Adipocyte (in vitro differentiated cells): ENCODE data around the gene LYRM1.

Experiments used
- DNase-seq: peaks from one replicate; pipeline ENCODE4 v3.0.0-alpha.2; 2015; ENCODE audit warnings: low read depth
- H3K27me3 ChIP-seq: replicated peaks from 2 replicates; pipeline ENCODE4 v1.7.0; 2013; ENCODE audit warnings: mild to moderate bottlenecking, low read length, moderate library complexity; ENCODE audit not compliant: control insufficient read depth, insufficient read depth
- H3K36me3 ChIP-seq: 2 replicates; pipeline ENCODE4 v1.7.0; 2013; ENCODE audit warnings: low read length, mild to moderate bottlenecking, moderate library complexity; ENCODE audit not compliant: control insufficient read depth, insufficient read depth, severe bottlenecking
- H3K4me1 ChIP-seq: 2 replicates; pipeline ENCODE4 v1.7.0; 2013; ENCODE audit warnings: mild to moderate bottlenecking, low read length, moderate library complexity; ENCODE audit not compliant: control insufficient read depth, insufficient read depth
- H3K4me3 ChIP-seq: 2 replicates; pipeline ENCODE4 v1.7.0; 2013; ENCODE audit warnings: mild to moderate bottlenecking, low read length, moderate library complexity
- H3K9ac ChIP-seq: 2 replicates; pipeline ENCODE4 v1.7.0; 2013; ENCODE audit warnings: mild to moderate bottlenecking, low read length, moderate library complexity
- H3K9me3 ChIP-seq: 2 replicates; pipeline ENCODE4 v1.7.0; 2013; ENCODE audit warnings: mild to moderate bottlenecking, low read length, moderate library complexity; ENCODE audit not compliant: control insufficient read depth

The LYRM1 gene

DNA sequence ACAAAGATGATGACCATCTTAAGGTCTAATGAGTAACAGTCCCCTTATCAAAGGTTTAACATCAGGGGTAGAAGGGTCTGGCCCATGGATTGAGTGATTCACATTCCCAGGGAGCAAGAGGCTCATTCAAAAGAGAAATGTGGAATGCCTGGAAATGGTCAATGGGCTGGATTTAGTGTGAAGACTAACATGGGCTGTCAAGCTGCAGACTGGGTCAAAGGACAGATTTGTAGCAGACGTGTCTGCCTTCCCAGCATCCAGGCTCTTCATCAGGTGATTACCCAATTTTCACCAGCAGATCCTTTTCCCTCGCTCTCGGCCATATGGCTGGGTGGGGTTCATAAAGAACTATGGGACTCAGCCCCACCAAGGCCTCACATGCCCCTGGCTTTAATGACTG lies 27.2 kb upstream of the LYRM1 start:
- H3K9me3 ChIP-seq: no peaks in the 10 kb centered on the region
- no peak overlapping the region for H3K9ac ChIP-seq
- DNase-seq: no peak
- H3K36me3 ChIP-seq: peaks cover 23% of the 10 kb centered on the region
- H3K4me3 ChIP-seq: no peak overlapping the region
- no peaks in the 10 kb centered on the region for H3K27me3 ChIP-seq
- H3K4me1 ChIP-seq: peaks cover 85% of the 10 kb centered on the region

DNA sequence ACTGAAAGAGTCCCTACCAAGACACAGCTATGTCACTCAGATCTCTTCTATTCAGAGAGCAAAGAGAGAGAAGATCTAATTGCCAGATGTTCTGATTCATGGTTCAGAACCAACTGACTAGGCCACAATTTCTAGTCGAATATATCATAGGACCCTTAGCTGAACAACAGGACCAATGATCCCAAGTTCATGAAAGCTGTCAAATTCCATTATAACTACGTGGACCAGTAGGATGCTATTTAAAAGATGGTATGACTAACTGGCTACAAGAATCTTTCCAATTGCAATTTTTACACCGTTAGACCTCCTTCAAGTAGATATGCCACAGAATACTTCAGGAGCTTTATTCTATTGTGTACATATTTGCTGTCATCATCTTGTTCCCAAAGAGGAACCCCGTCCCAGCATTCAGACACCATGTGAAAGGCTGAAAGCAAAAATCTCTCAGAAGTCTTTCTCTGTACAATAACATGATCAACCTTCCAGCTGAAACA lies 26.4 kb upstream of the LYRM1 start:
- peaks cover 29% of the 10 kb centered on the region for H3K36me3 ChIP-seq
- H3K27me3 ChIP-seq: no peaks in the 10 kb centered on the region
- no peak overlapping the region for H3K4me3 ChIP-seq
- DNase-seq: no peak
- H3K9me3 ChIP-seq: no peaks in the 10 kb centered on the region
- no peak overlapping the region for H3K9ac ChIP-seq
- H3K4me1 ChIP-seq: peaks cover 85% of the 10 kb centered on the region

DNA sequence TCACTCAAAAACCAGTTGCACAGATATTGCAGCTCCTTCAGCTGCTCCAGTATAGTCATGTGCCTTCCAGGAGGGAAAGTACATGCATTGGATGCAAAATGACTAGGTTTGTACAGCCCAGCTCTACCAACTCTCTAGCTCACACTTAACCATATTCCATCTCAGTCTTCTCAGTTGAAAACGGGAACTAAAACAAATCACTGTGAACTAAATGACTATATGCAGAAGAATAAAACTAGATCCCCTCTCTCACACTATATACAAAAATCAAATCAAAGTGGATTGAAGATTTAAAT lies 25.3 kb upstream of the LYRM1 start:
- Histone ChIP-seq H3K9me3 (no peaks in the 10 kb centered on the region), H3K9ac (no peak overlapping the region), H3K4me1 (peaks cover 85% of the 10 kb centered on the region), H3K27me3 (no peaks in the 10 kb centered on the region), H3K4me3 (no peak overlapping the region), H3K36me3 (peaks cover 29% of the 10 kb centered on the region)
- no peak for DNase-seq

DNA sequence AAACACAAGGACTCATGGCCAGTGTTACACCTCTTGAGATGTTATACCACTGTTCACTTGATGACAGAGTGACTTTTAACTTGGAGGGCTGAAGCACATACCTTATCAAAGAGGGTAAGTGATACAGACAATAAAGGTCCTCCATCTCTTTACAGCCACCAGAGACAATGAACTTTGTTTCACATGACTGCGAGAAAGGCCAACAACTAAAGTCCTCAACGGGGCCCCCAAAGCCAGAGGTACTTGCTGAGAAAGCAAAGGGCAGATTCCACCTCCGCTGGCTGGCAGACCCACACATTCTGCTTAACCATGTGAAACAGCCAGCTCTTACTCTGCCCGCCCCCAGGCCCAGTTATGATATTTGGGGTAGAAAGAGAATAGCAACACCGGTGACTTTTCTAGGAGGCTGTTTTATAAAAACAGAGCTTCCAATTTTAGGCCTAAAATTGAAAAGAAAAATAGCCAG lies 21.9 kb upstream of the LYRM1 start:
- Histone ChIP-seq H3K4me1 (peaks cover 83% of the 10 kb centered on the region), H3K9me3 (no peaks in the 10 kb centered on the region), H3K27me3 (no peaks in the 10 kb centered on the region), H3K9ac (peak overlapping the region; percentile 65), H3K4me3 (peak overlapping the region; percentile 67), H3K36me3 (peaks cover 27% of the 10 kb centered on the region)
- no peak for DNase-seq

DNA sequence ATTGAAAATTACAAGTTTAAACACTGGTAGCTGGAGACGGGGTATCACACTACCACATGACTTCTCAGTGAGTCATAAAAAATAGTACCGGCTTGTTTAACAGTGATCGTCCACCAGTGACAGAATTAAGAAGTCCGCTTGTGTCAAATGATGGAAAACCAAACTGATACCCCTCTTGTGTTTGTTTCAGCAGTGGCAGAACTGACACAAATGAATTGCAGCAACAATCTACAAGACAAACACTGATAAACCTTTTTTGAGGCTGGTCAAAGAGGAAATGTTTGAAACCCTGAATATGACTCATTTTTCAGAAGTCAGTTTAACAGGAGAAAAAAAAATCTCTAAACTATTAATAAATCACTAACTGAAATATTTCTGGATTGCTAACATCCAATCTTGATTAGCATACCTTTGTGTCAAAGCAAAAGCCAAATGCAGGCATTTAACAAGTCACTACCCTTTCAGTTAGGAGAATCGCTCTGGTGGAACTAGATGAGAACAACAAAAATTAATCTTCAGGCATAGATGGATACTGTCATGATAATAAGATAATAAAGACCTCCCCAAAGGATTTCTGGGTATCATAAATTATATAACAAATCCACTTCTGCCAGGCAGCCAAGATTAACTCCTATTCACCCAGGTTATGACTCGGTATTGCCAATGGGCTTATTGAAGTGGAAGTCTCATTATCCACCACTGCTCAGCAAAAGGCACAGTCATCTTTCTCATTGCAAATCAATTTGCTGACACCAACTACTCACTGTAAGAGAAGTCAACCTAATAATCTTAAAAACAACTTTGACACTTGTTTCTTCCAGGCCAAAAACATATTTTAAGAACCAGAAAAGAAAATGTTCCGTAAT lies 21.2 kb upstream of the LYRM1 start:
- DNase-seq: no peak
- Histone ChIP-seq H3K4me3 (peak overlapping the region; percentile 67), H3K27me3 (no peaks in the 10 kb centered on the region), H3K4me1 (peaks cover 83% of the 10 kb centered on the region), H3K9ac (peak overlapping the region; percentile 65), H3K36me3 (peaks cover 27% of the 10 kb centered on the region), H3K9me3 (no peaks in the 10 kb centered on the region)

DNA sequence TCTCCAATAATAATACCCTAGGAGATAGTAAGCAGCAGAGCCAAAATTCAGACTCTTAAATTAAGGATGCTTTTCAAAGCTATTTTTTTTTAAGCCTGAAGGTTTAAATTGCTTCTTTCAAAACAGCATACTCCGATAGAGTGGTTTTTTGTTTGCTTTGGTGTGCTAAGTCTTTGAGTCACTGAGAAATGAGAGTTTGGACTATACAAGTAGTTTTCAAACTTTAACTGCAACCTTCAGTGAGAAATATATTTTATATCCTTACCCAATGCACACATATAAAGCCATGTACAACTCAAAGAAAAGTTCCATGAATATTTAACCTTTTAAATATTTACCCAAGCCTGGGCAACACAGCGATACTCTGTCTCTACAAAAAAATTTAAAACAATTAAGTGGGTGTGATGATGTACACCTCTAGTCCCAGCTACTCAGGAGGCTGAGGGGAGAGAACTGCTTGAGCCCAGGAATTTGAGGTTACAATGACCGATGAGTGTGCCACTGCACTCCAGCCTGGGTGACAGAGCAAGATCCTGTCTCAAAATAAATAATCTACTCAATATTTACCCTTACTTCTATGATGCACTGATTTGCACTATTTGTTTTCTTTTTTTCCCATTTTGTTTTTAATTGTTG lies 19.6 kb upstream of the LYRM1 start:
- peaks cover 33% of the 10 kb centered on the region for H3K36me3 ChIP-seq
- no peaks in the 10 kb centered on the region for H3K27me3 ChIP-seq
- DNase-seq: no peak
- H3K4me1 ChIP-seq: peaks cover 86% of the 10 kb centered on the region
- peak overlapping the region; percentile 23 for H3K9ac ChIP-seq
- H3K9me3 ChIP-seq: no peaks in the 10 kb centered on the region
- no peak overlapping the region for H3K4me3 ChIP-seq

DNA sequence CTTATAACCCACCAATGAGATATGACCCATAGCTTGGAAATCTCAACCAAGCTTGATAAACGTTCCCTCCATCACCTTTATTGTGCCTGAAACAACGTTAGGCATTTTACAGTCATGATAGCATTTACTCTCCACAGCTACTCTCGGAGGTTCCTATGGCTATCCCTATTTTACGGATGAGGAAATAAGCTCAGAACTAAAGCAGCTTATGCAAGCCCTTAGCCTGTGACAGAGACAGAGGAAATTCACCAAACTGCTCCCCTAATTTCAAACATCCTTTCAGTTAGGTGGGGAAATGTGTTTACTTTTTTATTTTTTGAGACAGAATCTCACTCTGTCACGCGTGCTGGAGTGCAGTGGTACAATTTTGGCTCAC lies 19.1 kb upstream of the LYRM1 start:
- Histone ChIP-seq H3K36me3 (peaks cover 32% of the 10 kb centered on the region), H3K27me3 (no peaks in the 10 kb centered on the region), H3K4me1 (peaks cover 91% of the 10 kb centered on the region), H3K4me3 (no peak overlapping the region), H3K9ac (peak overlapping the region; percentile 23), H3K9me3 (no peaks in the 10 kb centered on the region)
- no peak for DNase-seq

DNA sequence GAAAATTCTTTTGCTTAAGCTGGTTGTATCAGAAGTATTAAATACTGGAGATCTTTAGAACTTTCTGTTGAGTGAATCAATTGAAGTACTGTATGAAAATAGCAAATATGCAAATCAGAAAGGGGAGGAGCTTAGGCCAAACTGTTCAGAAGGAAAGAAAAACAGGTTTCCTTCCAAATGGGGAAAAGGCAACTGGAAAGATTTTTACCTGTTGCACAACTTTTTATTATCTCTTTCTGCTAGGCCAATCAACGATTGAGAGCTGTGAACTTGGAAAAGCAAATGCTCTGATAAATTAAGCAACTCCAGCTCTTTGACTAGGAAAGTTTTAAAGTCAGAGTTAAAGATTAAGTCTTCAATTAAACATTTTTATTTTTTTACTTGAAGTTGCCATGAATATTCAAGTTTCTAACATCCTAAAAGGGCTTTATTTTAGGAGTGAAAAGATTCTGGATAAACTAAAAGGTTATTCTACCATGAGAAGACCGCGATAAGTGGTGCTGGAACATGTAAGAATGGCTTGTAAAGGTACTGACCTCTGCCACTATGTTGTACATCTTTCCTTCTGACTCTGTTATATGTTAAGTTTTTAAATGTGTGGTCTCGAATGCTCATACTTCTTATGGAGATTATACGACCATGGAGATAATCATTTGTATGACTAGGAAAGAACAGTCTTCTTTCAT lies 16.9 kb upstream of the LYRM1 start:
- H3K9me3 ChIP-seq: no peaks in the 10 kb centered on the region
- peaks cover 91% of the 10 kb centered on the region for H3K4me1 ChIP-seq
- H3K27me3 ChIP-seq: no peaks in the 10 kb centered on the region
- H3K9ac ChIP-seq: peak overlapping the region; percentile 84
- no peak for DNase-seq
- H3K4me3 ChIP-seq: peak overlapping the region; percentile 62
- H3K36me3 ChIP-seq: peaks cover 38% of the 10 kb centered on the region

DNA sequence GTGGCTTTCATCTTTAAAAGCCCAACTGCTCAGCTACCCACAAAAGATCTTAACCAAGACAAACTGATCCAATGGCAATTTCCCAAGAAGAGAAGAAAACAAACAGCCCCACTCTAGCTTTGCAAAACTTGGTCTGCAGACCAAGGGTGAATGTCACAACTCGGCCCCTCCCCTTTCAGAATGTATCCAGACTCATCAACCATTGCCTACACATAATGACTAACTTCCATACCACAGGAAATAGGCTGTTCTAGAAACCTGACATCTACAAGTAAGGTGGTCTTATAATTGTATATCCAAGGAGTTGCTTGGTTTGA lies 16.4 kb upstream of the LYRM1 start:
- Histone ChIP-seq H3K27me3 (no peaks in the 10 kb centered on the region), H3K9me3 (no peaks in the 10 kb centered on the region), H3K4me1 (peaks cover 86% of the 10 kb centered on the region), H3K36me3 (peaks cover 36% of the 10 kb centered on the region), H3K9ac (peak overlapping the region; percentile 84), H3K4me3 (peak overlapping the region; percentile 62)
- DNase-seq: peak; percentile 81

DNA sequence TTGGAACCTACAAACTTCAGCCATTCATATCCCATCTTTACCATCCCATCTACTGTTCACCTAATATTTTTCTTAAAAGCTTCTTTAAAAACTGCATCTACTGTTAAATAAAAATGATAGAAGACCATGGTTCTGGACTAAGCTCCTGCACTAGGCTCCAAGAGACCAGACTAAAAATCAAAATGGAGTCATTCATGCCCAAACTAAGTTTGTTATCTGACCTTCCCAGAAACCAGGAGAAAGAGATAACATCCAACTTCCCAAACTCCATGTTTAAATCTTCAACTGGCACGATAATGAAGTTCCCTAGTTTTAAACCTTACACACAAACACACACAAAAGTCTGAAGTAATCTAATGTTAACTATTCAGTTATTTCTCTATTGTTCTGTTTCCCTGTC lies 14.3 kb upstream of the LYRM1 start:
- H3K27me3 ChIP-seq: no peaks in the 10 kb centered on the region
- H3K4me1 ChIP-seq: peaks cover 77% of the 10 kb centered on the region
- H3K36me3 ChIP-seq: peaks cover 56% of the 10 kb centered on the region
- H3K4me3 ChIP-seq: peak overlapping the region; percentile 1
- no peak for DNase-seq
- peak overlapping the region; percentile 15 for H3K9ac ChIP-seq
- H3K9me3 ChIP-seq: no peaks in the 10 kb centered on the region

DNA sequence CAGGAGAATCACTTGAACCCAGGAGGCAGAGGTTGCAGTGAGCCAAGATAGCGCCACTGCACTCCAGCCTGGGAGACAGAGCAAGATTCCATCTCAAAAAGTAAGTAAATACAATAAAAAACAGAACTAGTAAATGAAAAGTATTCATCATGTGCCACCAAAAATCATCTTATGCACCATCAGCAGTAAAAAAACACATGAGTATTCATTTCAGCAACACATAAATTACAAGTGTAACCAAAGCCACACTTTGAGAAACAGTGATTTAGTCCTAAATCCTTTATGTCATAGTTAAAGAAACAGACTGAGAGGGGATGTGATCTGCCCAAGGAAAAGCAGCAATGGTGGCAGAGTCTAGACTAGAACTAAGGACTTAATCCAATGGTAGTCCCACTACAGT lies 13.4 kb upstream of the LYRM1 start:
- no peak for DNase-seq

More for the DNA sequence above, 13.4 kb upstream of the LYRM1 start:
- H3K9ac ChIP-seq: no peak overlapping the region
- H3K27me3 ChIP-seq: no peaks in the 10 kb centered on the region
- H3K36me3 ChIP-seq: peaks cover 65% of the 10 kb centered on the region
- H3K4me3 ChIP-seq: no peak overlapping the region
- peaks cover 74% of the 10 kb centered on the region for H3K4me1 ChIP-seq
- no peaks in the 10 kb centered on the region for H3K9me3 ChIP-seq
